K562 treated with DMSO at 1 percent for 24 hours (cell line): ENCODE measurements around the gene ARHGAP32. TPM values are rescaled to one million over a fixed set of nuclear protein-coding genes. Genes with fewer than 3 reads are reported as not detected.

Source experiments
- total RNA-seq: library from RNA; unstranded; fragments of 300-600 nt; gene quantifications from 2 replicates; pipeline ENCODE4 v1.2.3, GENCODE V29; 2022; ENCODE audit warnings: low read depth; ENCODE audit not compliant: insufficient read depth

ARHGAP32 gene
- total RNA-seq: not detected in 2 replicates

GRCh38 chr11:129192150-129192549 lies at the start of gene ARHGAP32:
Gene ARHGAP32 (minus strand): TSS chr11:129192325. CDS start chr11:129192198, 127 bp downstream.

GRCh38 chr11:128942817-128943427 lies 249.2 kb downstream of the ARHGAP32 start, which contains the start of gene TP53AIP1:
Gene TP53AIP1 (minus strand): TSS chr11:128942871. CDS start chr11:128937818, 5,053 bp downstream.

Other genes with a start within 250 kb of the ARHGAP32 start
- gene TP53AIP1, start 249.5 kb downstream of the ARHGAP32 start, total RNA-seq: not detected in 2 replicates
- not detected in 2 replicates for gene BARX2, start 183.5 kb upstream of the ARHGAP32 start, total RNA-seq